ENCODE measurements around the gene NFIA. TPM values are rescaled to one million over a fixed set of nuclear protein-coding genes. Genes with fewer than 3 reads are reported as not detected.

The NFIA gene
- total and polyA plus RNA-seq, 5 experiments from 2014 or later = 6.3 to 7.8 (median 7.4) TPM

DNA sequence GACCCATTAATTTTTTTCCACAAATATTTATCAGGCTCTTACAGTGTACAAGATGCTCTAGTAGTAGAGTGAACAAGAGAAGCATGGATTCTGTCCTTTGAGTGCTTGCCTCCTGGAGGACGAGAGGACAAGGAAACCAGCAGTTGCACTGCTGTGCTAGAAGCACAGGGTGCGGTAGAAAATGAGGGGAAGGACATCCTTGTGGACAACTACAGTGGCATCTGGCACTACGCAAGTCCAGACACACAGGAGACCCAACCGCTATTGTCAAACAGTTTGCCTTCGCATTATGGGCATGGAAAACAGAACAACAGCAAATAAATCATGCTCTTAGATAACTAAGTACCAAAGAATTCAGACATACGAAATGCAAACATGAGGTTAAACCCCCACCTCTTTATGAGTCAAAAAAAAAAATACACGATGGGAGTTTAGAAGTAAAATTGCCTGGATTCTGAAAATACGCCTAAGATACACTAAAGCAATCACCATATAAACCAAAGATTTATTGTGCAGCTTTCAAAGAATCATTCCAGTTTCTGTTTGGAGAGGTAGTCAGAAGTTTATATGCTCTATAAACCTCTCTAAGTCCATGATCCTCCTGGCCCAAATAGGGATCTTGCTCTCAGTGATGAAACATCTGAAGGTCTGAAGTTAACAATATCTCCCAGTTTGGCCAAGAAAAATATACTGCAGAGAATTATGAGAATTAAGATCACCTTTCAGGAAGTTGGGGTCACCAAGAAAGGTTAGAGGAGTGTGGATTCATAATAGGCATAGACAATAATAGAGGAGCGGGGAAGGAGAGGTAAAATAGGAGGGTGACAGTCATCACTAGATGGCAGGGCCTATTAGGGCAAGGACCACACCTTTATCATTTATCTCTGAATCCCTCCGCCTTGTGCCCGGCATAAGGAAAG is 307.8 kb downstream of the NFIA start:
- peaks cover 0 to 31% (median 25%) of the 10 kb centered on the region in 3 donors for H3K36me3 Mint-ChIP-seq
- peaks cover 0 to 6% (median 0%) of the 10 kb centered on the region in 9 donors for H3K9me3 Mint-ChIP-seq
- H3K4me3 Mint-ChIP-seq = no peak overlapping the region
- H3K27ac Mint-ChIP-seq = no peak overlapping the region
- DNase-seq (no peak), ATAC-seq (no peak)
- peaks cover 0 to 2% (median 0%) of the 10 kb centered on the region in 4 donors for H3K4me1 Mint-ChIP-seq
- H3K27me3 Mint-ChIP-seq = no peaks in the 10 kb centered on the region
- POLR2A ChIA-PET = no interaction called here

DNA sequence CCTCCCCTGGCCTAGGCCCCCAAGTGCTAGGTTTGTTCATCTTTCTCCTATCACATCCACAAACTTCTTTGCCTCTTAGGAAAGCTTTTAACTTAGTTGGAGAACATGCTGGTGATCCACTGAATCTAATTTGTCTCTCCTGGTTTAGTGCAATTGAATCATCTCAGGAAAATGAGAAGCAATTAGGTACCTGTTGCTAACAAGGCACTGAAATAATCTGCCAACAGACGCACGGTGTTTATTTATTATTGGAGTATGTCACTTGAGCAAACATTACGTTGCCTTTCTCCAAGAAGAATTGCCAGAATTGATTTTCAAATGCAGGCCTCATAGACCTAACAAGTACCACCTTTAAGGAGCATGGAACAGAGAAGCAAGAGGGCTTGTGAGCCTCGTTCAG is 309.4 kb downstream of the NFIA start:
- POLR2A ChIA-PET = no interaction called here
- no peak for DNase-seq
- Mint-ChIP-seq H3K4me3 (no peak overlapping the region), H3K27me3 (no peaks in the 10 kb centered on the region), H3K4me1 (peaks cover 0 to 2% (median 0%) of the 10 kb centered on the region in 4 donors), H3K36me3 (peaks cover 0 to 31% (median 20%) of the 10 kb centered on the region in 3 donors), H3K9me3 (peaks cover 0 to 6% (median 0%) of the 10 kb centered on the region in 9 donors), H3K27ac (peak overlapping the region in 1 of 10 donors; percentile 22)
- no peak for ATAC-seq

DNA sequence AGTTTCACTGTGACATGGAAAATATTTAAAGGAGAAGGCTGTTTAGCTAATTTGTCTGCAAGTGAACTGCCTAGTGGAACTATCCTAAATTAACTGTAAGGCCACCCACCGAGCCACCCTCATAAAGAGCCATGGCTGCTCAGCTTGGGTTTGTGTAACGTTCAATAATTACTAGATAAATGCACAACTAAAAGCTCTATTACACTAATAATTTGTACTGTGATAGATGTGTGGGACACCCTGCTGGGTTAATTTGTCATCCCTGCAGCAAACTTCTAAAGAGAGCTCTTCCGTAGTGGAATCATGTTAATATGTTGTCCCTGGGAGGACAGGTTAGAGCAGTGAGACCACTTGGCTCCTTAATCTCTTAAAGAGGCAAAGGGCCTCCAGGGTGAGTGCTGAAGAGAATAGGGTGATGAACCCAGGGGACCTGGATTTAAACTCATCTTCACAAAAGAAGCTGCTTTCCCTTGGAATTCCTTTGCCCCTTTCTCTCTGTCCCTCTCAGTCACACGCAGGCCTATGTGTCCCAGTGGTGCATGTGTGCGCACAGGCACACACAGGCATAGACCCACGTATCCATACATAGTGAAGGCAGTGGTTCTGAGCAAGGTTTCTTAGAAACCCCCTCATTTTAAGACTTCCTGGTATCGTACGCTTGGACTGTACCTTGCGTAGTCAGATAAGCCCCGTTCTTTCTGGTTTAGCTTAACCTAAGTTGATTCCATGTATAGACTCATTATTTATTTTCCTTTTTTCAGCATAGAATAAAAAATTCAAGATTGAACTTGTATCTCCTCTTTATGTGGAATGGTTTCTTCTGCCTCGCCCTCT is 310.3 kb downstream of the NFIA start:
- POLR2A ChIA-PET = no interaction called here
- ATAC-seq = no peak
- DNase-seq = no peak
- Mint-ChIP-seq H3K4me1 (no peaks in the 10 kb centered on the region), H3K4me3 (no peak overlapping the region), H3K27me3 (no peaks in the 10 kb centered on the region), H3K27ac (no peak overlapping the region), H3K36me3 (peaks cover 0 to 28% (median 12%) of the 10 kb centered on the region in 3 donors), H3K9me3 (peaks cover 0 to 6% (median 0%) of the 10 kb centered on the region in 9 donors)

DNA sequence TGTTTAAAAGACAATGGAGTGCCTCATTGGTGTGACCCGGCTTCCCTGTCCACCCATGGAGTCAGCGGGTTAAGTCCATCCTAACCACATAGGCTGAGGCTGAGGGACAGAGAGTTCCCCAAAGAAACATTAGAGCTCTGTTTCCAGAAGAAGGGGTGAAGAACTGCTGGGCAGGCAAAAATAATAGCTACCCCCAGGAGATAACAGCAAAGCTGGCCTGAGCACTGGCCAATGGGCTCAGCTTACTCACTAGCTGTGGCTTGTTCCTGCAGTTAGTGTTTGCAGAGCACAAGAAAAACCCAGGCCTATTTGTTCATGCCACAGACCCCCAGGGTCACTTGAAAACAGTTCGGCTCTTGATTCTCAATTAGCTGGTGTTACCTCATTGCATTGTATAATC is 311.2 kb downstream of the NFIA start:
- Mint-ChIP-seq H3K4me3 (no peak overlapping the region), H3K27ac (no peak overlapping the region), H3K4me1 (no peaks in the 10 kb centered on the region), H3K9me3 (peaks cover 0 to 6% (median 0%) of the 10 kb centered on the region in 9 donors), H3K27me3 (no peaks in the 10 kb centered on the region), H3K36me3 (peaks cover 0 to 18% (median 11%) of the 10 kb centered on the region in 3 donors)
- POLR2A ChIA-PET = no interaction called here
- no peak for ATAC-seq
- no peak for DNase-seq

DNA sequence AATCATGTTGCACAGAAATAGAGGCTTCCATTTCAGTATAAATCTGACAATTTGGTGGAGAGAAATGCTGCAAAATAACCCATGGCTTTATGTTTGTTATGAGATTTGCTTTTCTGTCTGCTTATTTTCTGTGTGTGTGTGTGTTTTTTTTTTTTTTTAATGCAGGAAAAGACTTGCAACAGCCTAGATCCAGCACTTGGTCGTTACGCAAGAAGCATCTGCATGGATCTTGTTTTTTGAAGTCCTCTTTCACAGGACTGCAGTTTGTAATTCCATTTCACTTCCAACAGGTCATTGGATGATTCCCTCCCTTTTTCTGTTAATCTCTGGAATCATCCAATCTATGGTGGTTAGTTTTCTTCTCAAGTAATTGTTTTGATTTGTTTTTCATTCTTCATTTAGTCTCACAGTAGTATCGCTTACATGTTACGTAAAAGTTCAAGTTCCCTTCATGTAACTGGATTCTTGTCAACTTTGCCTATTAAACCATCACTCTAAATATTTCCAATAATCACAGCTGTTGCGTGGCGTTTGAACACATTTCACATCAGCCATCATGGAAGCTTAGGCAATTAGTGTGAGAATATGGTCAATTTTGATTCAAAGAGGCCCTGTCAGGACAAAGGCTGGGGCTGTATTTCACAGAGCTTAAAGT is 312.9 kb downstream of the NFIA start:
- no peak overlapping the region for H3K27ac Mint-ChIP-seq
- H3K9me3 Mint-ChIP-seq = no peaks in the 10 kb centered on the region
- POLR2A ChIA-PET = no interaction called here
- H3K36me3 Mint-ChIP-seq = peaks cover 0 to 6% (median 3%) of the 10 kb centered on the region in 3 donors
- ATAC-seq (no peak), DNase-seq (no peak)
- H3K4me3 Mint-ChIP-seq = no peak overlapping the region
- H3K4me1 Mint-ChIP-seq = no peaks in the 10 kb centered on the region
- no peaks in the 10 kb centered on the region for H3K27me3 Mint-ChIP-seq

DNA sequence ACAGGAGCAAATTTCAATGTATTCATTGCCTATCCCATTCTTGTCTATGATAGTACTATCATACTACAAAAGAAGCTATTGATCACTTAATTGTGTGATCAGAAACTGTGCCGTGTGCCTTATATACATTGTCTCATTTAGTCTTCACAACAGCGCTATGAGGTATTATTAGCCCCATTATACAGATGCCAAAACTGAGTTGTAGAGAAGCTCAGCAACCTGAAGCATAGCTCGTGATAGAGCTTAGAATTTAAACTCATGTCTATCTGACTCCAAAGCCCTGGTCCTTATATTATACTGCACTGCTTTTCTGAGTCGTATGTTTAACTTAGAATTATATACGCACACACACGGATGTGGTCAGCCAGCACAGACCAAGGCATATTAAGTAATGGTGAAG is 315.1 kb downstream of the NFIA start:
- H3K9me3 Mint-ChIP-seq = no peaks in the 10 kb centered on the region

DNA sequence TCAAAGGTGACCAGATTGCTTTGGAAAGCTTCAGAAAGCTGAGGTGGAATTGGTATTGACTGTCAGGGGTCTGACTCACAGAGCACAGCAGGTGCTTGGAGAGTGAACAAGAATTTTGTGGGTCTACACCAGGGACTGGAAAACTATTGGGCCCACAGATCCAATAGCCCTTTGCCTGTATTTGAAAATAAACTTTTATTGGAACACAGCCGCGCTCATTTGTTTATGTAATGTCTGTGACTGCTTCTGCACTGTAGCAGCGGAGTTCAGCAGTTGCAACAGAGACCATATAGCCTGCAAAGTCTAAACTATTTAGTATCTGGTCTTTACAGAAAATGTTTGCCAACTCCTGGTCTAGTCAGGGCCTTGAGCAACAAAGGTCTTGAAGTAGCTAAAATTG is 315.6 kb downstream of the NFIA start:
- no peaks in the 10 kb centered on the region for H3K4me1 Mint-ChIP-seq
- DNase-seq = no peak
- peaks cover 0 to 4% (median 0%) of the 10 kb centered on the region in 3 donors for H3K36me3 Mint-ChIP-seq
- no peak overlapping the region for H3K27ac Mint-ChIP-seq
- no peaks in the 10 kb centered on the region for H3K27me3 Mint-ChIP-seq
- no peak overlapping the region for H3K4me3 Mint-ChIP-seq
- POLR2A ChIA-PET = no interaction called here
- H3K9me3 Mint-ChIP-seq = no peaks in the 10 kb centered on the region
- ATAC-seq = no peak

More for the DNA sequence above, 315.1 kb downstream of the NFIA start:
- Mint-ChIP-seq H3K36me3 (peaks cover 0 to 4% (median 0%) of the 10 kb centered on the region in 3 donors), H3K27ac (no peak overlapping the region), H3K4me1 (no peaks in the 10 kb centered on the region), H3K27me3 (no peaks in the 10 kb centered on the region), H3K4me3 (no peak overlapping the region)
- POLR2A ChIA-PET = no interaction called here
- no peak for ATAC-seq
- DNase-seq = no peak

DNA sequence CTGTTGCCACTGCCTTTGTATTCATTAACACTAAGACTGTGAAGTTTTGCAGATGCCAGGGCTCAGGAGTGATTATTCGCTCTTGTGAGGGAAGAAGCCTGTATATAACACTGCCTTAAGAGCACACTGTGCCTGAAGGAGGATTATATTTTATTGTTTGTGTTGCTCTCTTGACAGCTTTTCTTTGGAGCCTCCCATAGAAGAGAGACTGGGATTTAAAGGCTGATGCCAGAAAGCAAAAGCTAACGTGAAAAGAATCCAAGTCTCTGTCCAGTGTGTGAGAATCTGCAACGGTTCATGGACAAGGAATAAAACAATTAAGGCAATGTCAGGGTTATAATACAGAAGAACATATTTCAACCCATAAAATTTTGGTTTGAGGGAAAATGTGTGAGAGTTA is 316.8 kb downstream of the NFIA start:
- H3K36me3 Mint-ChIP-seq = peaks cover 0 to 6% (median 4%) of the 10 kb centered on the region in 3 donors
- ATAC-seq (no peak), DNase-seq (no peak)
- no peak overlapping the region for H3K4me3 Mint-ChIP-seq
- no peak overlapping the region for H3K27ac Mint-ChIP-seq
- peaks cover 0 to 3% (median 0%) of the 10 kb centered on the region in 4 donors for H3K4me1 Mint-ChIP-seq
- H3K9me3 Mint-ChIP-seq = no peaks in the 10 kb centered on the region
- POLR2A ChIA-PET = no interaction called here
- no peaks in the 10 kb centered on the region for H3K27me3 Mint-ChIP-seq

DNA sequence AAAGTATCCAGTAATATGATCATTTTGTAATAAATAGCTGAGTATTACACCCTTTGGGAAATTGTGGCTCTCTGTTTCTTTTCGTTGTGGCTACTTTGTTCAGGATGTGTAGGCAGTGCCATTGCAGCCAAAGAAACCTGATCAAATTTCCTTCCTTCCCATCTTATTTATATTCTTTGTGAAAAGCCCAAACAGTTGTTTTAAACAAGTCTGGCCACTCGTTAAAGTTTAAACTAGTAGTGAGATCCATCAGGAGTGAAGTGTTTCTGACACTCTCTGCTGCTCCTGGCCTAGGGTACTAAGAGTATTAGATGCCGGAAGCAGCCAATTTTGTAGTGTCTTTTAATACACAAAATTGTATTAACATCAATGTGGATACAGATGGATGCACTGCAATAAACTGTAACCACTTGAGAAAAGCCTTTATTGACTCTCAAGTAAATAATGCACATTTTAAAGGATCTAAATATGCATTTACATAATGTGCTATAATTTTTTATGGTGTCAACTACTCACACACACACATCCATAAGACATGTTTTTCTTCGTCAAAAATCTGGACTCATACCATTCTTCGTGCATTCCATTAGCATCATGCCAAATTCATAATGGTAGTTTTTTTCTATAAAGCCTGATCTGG is 317.9 kb downstream of the NFIA start:
- DNase-seq (no peak), ATAC-seq (no peak)
- no peak overlapping the region for H3K4me3 Mint-ChIP-seq
- no peaks in the 10 kb centered on the region for H3K9me3 Mint-ChIP-seq
- no peak overlapping the region for H3K27ac Mint-ChIP-seq
- POLR2A ChIA-PET = no interaction called here
- peaks cover 0 to 11% (median 4%) of the 10 kb centered on the region in 3 donors for H3K36me3 Mint-ChIP-seq
- H3K27me3 Mint-ChIP-seq = no peaks in the 10 kb centered on the region
- H3K4me1 Mint-ChIP-seq = peaks cover 0 to 3% (median 0%) of the 10 kb centered on the region in 4 donors

DNA sequence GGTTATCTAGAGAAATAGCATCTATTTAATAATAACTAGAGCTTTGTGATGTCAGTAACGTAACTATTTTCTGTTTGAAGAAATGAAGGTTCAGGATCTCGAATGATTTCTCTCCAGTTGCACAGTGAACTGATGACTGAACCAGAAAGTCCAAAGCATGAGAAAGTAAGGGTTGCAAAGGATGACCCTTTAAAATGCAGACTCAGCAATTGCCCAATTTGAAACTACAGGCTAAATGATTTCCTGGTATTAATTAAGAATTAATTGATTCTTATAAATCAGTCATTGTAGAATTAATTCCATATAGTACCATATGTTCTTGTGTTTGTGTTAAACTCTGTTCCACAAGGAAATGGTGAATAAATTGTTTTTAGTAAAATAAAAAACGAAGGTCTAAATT is 318.6 kb downstream of the NFIA start:
- Mint-ChIP-seq H3K27me3 (no peaks in the 10 kb centered on the region), H3K4me3 (no peak overlapping the region), H3K4me1 (peaks cover 0 to 3% (median 0%) of the 10 kb centered on the region in 4 donors), H3K9me3 (no peaks in the 10 kb centered on the region), H3K36me3 (peaks cover 0 to 12% (median 4%) of the 10 kb centered on the region in 3 donors), H3K27ac (no peak overlapping the region)
- POLR2A ChIA-PET = no interaction called here
- no peak for ATAC-seq
- no peak for DNase-seq

DNA sequence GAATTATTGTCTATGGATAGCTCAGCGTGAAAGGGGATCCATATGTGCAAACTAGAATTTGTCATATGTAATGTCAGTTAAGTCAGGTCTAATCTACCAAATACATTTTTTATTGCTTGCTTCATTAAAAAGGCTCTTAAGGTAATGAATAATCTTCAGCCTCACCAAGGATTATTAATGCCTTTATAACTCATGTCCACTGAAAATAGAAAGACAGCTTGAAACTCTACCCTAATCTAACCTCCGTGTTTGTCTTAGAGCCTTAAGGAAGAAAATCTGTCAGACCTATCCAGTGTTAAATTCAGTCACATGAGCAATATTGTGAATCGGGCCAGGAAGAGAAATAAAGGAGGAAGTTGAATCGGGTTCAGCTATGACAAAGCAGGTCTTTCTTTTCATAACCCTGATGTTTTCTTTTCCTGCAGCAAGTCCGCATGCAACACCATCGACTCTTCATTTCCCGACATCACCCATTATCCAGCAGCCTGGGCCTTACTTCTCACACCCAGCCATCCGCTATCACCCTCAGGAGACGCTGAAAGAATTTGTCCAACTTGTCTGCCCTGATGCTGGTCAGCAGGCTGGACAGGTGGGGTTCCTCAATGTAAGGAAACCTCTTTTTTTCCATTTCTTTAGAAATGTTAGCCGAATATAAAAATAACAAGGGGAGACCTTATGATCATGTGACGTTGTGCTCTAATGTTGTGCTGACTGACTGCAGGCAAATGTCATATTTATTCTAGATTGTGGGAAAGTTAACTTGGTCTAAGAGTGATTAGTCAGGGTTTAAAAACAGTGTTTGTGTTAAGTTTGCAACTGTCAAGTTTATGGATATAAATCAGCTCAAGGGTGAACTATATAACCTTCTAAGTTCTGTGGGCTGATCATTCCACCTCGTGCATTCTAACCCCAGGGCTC is 321.6 kb downstream of the NFIA start:
- no peak overlapping the region for H3K4me3 Mint-ChIP-seq
- H3K4me1 Mint-ChIP-seq = peaks cover 0 to 3% (median 0%) of the 10 kb centered on the region in 4 donors
- no peaks in the 10 kb centered on the region for H3K27me3 Mint-ChIP-seq
- ATAC-seq = no peak
- no peak for DNase-seq
- H3K36me3 Mint-ChIP-seq = peaks cover 0 to 37% (median 22%) of the 10 kb centered on the region in 3 donors
- no peaks in the 10 kb centered on the region for H3K9me3 Mint-ChIP-seq
- POLR2A ChIA-PET = no interaction called here
- H3K27ac Mint-ChIP-seq = no peak overlapping the region

Data from naive thymus-derived CD8-positive, alpha-beta T cell (primary cell).